ENCODE data around the gene APBA3. TPM values are rescaled to one million over a fixed set of nuclear protein-coding genes. Genes with fewer than 3 reads are reported as not detected.

APBA3 gene
- total and polyA plus RNA-seq, 2 donors from 2014 or later = 17.1 to 27.5 TPM

DNA sequence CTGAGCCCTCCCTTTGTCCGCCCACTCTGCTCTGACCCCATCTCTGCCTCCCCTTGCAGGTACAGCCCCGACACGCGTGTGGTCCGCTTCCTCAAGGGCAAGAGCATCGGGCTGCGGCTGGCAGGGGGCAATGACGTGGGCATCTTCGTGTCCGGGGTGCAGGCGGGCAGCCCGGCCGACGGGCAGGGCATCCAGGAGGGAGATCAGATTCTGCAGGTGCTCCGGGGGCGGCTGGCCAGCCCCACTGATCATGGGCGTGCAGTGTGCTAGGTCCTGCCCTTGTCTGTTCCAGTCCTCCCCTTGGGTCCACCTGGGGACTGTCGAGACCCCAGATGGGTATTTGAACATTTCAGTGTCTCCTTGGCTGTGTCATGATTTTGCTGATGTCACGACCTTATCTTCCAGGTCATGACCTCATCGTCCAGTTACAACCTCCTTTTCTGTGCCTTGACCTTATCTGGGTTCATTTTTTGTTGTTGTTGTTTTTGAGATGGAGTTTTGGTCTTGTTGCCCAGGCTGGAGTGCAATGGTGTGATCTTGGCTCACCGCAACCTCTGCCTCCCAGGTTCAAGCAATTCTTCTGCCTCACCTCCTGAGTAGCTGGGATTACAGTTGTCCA is 25.3 kb downstream of the APBA3 start:
- Histone ChIP-seq H3K27ac (ENCODE audit: low read depth in 2 of 2, low read length in 2 of 2) (no peak overlapping the region), H3K4me3 (ENCODE audit: low read length in 3 of 3) (no peak overlapping the region), H3K9ac (ENCODE audit: low read length in 3 of 3) (no peak overlapping the region), H3K9me3 (ENCODE audit: control insufficient read depth in 2 of 3, insufficient read depth in 1 of 3, low read length in 3 of 3) (no peaks in the 10 kb centered on the region), H3K27me3 (ENCODE audit: control insufficient read depth, insufficient read depth, low read length) (no peaks in the 10 kb centered on the region), H3K36me3 (ENCODE audit: control insufficient read depth in 2 of 3, insufficient read depth in 3 of 3, low read length in 3 of 3) (peaks cover 0 to 12% (median 3%) of the 10 kb centered on the region in 3 donors), H3K4me1 (ENCODE audit: control insufficient read depth in 2 of 3, insufficient read depth in 2 of 3, low read depth in 1 of 3, low read length in 3 of 3) (no peaks in the 10 kb centered on the region)
- intact Hi-C loops (cut with DNase I) = no loop called here
- TF ChIP-seq, protein P1, sequence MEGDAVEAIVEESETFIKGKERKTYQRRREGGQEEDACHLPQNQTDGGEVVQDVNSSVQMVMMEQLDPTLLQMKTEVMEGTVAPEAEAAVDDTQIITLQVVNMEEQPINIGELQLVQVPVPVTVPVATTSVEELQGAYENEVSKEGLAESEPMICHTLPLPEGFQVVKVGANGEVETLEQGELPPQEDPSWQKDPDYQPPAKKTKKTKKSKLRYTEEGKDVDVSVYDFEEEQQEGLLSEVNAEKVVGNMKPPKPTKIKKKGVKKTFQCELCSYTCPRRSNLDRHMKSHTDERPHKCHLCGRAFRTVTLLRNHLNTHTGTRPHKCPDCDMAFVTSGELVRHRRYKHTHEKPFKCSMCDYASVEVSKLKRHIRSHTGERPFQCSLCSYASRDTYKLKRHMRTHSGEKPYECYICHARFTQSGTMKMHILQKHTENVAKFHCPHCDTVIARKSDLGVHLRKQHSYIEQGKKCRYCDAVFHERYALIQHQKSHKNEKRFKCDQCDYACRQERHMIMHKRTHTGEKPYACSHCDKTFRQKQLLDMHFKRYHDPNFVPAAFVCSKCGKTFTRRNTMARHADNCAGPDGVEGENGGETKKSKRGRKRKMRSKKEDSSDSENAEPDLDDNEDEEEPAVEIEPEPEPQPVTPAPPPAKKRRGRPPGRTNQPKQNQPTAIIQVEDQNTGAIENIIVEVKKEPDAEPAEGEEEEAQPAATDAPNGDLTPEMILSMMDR (IDR thresholded peaks at IDR 0.05; ENCODE audit: borderline replicate concordance, extremely low read depth, insufficient read depth) = no peak
- no peak for DNase-seq
- no peak for FAIRE-seq

- no peak for FAIRE-seq
- Histone ChIP-seq H3K36me3 (ENCODE audit: control insufficient read depth in 2 of 3, insufficient read depth in 3 of 3, low read length in 3 of 3) (peaks cover 0 to 12% (median 3%) of the 10 kb centered on the region in 3 donors), H3K27ac (ENCODE audit: low read depth in 2 of 2, low read length in 2 of 2) (no peak overlapping the region), H3K9me3 (ENCODE audit: control insufficient read depth in 2 of 3, insufficient read depth in 1 of 3, low read length in 3 of 3) (no peaks in the 10 kb centered on the region), H3K9ac (ENCODE audit: low read length in 3 of 3) (no peak overlapping the region), H3K27me3 (ENCODE audit: control insufficient read depth, insufficient read depth, low read length) (no peaks in the 10 kb centered on the region), H3K4me3 (ENCODE audit: low read length in 3 of 3) (no peak overlapping the region), H3K4me1 (ENCODE audit: control insufficient read depth in 2 of 3, insufficient read depth in 2 of 3, low read depth in 1 of 3, low read length in 3 of 3) (no peaks in the 10 kb centered on the region)
- TF ChIP-seq, protein P1 (IDR thresholded peaks at IDR 0.05; ENCODE audit: borderline replicate concordance, extremely low read depth, insufficient read depth) = no peak
- no peak for DNase-seq
- intact Hi-C loops (cut with DNase I) = no loop called here
Observed at GRCh38 chr19:3734310-3734600, 27.2 kb downstream of the APBA3 start.

GRCh38 chr19:3733549-3734309 is 27.8 kb downstream of the APBA3 start:
- no peak for DNase-seq
- intact Hi-C loops (cut with DNase I) = no loop called here
- Histone ChIP-seq H3K4me3 (ENCODE audit: low read length in 3 of 3) (no peak overlapping the region), H3K9ac (ENCODE audit: low read length in 3 of 3) (no peak overlapping the region), H3K36me3 (ENCODE audit: control insufficient read depth in 2 of 3, insufficient read depth in 3 of 3, low read length in 3 of 3) (peaks cover 0 to 12% (median 3%) of the 10 kb centered on the region in 3 donors), H3K27me3 (ENCODE audit: control insufficient read depth, insufficient read depth, low read length) (no peaks in the 10 kb centered on the region), H3K27ac (ENCODE audit: low read depth in 2 of 2, low read length in 2 of 2) (no peak overlapping the region), H3K4me1 (ENCODE audit: control insufficient read depth in 2 of 3, insufficient read depth in 2 of 3, low read depth in 1 of 3, low read length in 3 of 3) (no peaks in the 10 kb centered on the region), H3K9me3 (ENCODE audit: control insufficient read depth in 2 of 3, insufficient read depth in 1 of 3, low read length in 3 of 3) (no peaks in the 10 kb centered on the region)
- FAIRE-seq = no peak
- TF ChIP-seq, protein P1 (IDR thresholded peaks at IDR 0.05; ENCODE audit: borderline replicate concordance, extremely low read depth, insufficient read depth) = no peak
